Measurements from ENCODE around the gene ZNF316.

ZNF316 gene

DNA sequence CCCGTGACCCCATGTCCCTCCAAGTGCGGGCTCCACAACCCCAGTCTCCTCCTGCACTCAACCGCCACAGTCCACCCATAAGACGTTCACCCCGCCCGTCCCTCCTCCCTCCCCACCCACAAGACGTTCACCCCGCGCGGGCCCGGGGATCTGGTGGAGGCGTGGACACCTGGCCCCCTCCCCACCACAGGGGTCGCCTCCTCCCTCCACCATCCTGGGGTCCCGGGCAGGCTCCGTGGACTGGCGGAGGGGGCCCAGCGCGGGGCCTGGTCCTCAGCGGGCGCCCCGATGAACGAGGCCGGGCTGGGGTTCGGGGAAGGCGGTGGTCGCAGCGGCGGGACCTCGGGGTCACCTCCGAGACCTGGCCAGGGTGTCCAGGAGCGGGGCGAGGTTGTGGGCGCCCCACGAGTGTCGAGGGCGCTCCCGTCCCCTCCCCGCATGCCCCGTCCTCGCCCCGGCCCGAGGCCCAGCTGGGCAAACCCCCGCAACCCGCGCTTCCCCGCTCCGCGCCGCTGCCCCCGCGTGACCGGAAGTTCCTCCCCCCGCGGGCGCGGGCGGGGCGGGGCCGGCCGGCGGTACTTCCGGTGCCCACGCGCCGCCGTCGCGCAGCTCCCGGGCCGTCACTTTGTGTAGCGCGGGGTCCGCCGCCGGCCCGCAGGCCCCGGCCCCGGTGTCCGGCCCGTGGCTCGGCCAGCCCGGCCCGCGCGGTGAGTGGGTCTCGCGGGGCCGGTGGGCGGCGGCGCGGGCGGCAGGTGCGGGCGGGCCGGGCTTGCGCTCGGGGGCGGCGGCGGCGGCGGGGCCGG lies at the start of gene ZNF316:
ZNF316 (plus strand) TSS at position 578 of the 803 bp plus-strand sequence. CDS start 5,092 bp downstream, outside the sequence.
- DNase-seq (ENCODE audit: low read depth) = no peak

DNA sequence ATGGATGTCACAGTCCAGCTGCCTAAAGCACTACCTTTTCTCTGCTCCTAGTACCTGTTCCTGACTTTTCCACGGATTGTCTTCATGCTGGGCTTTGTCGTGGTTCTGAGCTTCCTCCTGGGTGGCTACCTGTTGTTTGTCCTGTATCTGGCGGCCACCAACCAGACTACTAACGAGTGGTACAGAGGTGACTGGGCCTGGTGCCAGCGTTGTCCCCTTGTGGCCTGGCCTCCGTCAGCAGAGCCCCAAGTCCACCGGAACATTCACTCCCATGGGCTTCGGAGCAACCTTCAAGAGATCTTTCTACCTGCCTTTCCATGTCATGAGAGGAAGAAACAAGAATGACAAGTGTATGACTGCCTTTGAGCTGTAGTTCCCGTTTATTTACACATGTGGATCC lies 48.6 kb upstream of the ZNF316 start:
- DNase-seq (ENCODE audit: low read depth) = no peak

DNA sequence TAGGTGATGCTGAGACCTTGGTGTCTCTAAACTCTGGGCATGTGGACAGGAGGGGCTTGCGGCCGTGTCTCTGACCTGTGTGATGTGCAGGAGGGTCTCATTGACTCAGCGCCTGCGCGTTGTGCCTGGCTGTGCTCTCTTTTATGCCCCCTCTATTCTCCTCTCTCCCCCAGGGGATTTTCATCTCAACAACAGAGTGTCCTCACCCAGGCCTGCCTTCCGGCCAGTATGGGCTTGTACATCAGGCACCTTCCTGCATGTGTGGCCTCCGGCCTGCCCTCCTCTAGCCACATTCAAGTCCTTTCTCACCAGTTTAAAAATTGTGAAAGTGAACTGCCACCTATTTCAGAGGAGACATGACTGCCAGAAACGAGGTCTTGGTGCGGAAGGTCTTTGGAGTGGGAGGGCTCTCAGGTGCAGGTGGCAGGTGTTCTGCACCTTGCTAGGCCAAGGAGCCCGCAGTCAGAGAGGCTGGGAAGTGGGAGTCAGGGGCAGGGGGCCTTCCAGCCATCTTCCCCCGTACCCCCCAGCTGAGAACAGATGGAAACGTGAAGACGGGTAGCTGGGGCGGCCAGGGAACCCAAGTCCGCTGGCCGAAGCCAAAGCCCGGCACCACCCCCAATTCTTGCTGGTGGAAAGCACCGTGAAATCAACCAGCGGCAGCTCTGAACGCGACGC lies 47.8 kb upstream of the ZNF316 start:
- DNase-seq (ENCODE audit: low read depth) = no peak

DNA sequence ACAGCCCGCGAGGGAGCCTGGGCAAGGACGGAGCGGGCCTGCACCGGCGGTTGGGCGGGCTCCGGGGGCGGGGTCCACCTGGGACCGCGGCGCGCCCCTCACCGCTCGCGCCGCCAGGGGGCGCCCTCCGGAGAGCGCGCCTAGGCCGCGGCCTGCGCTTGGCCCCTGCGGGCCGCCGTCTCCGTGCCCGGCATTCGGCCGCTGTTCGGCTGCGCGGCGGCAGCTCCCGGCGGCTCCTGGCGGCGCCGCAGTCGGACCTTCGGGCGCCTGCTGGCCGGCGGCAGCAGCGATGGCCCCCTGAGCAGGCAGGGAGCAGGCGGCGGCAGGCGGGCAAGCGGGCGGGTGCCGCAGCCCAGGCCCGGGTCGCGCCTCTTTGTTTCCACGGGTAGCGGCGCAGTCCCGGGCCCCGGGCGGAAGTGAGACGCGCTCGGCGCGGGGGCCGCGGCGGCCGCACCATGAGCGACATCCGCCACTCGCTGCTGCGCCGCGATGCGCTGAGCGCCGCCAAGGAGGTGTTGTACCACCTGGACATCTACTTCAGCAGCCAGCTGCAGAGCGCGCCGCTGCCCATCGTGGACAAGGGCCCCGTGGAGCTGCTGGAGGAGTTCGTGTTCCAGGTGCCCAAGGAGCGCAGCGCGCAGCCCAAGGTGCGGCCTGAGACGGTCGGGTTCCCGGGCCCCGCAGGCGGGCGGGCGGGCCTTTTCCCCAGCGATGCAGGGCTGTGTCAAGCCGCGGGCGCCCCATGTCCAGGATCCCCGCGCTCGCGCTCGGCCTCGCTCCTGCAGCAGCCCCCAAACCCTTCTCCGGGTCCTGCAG lies 47.1 kb upstream of the ZNF316 start, which contains the start of gene INTS15:
INTS15 (plus strand) TSS at position 193 of the 816 bp plus-strand sequence; CDS start at position 456, 263 bp downstream.
- DNase-seq (ENCODE audit: low read depth) = no peak

DNA sequence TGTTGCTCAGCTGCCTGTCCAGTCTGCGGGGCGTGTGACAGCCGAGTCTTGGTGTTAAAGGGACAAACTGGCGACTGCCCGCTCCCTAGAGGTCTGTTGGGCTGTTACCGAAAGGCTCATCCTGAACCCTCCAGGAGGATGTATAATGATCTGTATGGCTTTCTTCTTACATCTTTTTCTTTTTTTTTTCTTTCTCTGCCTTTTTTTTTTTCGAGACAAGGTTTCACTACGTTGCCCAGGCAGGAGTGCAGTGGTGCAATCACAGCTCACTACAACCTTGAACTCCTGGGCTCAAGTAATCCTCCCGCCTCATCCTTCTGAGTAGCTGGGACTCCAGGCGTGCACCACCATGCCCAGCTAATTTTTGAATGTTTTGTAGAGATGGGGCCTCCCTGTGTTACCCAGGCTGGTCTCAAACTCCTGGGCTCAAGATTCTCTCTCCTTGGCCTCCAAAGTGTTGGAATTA lies 46.4 kb upstream of the ZNF316 start:
- no peak for DNase-seq (ENCODE audit: low read depth)

DNA sequence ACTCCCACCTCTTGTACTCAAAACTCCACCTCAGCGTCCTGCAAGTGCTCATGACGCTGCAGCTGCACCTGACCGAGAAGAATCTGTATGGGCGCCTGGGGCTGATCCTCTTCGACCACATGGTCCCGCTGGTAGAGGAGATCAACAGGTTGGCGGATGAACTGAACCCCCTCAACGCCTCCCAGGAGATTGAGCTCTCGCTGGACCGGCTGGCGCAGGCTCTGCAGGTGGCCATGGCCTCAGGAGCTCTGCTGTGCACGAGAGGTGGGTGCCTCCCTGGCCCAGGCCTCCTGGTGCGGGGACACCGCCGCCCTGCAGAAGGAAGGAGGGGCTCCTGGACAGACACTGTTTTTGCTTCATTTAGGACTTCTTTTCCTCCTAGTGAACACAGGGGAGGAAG lies 37.0 kb upstream of the ZNF316 start:
- no peak for DNase-seq (ENCODE audit: low read depth)

DNA sequence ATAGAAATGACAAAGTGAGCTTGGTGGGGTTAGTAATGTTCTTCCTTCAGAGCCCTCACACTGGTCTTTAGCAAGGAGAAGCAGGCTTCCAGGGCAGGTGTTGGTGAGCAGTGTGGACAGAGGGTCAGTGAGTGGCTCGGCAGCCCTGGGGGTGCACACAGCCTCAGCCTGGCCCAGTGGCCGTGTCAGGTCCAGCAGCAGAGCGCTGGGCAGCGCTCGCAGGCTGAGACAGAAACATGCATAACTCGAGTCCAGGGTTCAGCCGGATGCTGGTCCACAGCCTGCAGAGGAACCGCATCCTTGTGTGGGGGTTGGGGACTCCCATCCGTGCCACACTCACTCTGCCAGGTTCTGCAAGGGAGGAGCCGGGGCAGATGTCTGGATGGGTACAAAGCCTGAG lies 32.7 kb upstream of the ZNF316 start:
- DNase-seq (ENCODE audit: low read depth) = no peak

DNA sequence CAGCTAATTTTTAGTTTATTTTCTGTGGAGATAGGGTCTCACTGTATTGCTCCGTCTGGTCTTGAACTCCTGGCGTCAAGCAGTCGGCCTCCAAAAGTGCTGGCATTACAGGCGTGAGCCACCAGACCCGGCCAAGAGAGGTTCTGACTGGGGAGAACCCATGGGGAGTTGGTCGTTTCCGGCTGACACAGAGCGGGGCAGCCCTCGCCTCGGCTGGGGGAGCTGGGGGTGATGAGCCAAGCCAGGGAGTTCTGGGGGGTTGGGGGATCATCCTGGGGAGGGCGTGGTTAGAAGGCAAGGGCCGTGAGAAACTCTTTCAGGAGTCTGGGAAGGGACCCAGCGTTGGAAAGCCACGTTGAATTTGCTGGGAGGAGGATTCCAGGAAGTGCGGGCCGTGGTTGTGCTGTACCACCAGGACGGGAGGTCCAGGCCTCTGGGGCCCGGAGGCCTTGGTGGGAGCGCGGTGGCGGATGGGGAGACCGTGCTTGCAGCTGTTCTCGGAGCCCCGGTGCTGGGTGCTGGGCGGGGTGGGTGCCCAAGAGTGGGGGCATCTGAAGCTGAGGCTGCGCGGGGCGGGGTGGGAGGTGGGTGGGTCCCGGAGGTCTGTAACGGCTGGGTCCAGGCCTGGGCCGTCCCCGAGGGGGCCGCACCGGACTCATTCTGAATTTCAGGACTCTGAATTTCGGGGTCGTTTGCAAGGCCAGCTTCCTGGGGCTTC lies 30.1 kb upstream of the ZNF316 start:
- no peak for DNase-seq (ENCODE audit: low read depth)

DNA sequence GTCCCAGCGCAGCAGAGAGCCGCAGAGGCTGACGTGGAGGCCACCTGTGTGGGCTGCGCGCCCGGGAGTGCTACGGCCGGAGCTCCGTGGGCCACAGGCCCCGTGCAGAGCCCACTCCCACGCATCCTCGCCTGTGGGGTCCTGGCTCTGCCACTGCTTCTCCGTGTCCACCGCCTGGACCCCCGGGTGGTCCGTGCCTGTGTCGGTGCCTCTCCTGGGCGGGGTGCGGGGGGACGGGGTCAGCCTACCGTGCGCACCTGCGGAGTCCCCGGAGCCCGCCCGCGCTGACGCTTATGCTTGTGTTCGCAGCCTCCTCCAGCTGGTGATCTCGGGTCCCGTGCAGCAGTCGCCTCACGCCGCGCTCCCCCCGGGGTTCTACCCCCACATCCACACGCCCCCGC lies 29.5 kb upstream of the ZNF316 start:
- DNase-seq (ENCODE audit: low read depth) = no peak

DNA sequence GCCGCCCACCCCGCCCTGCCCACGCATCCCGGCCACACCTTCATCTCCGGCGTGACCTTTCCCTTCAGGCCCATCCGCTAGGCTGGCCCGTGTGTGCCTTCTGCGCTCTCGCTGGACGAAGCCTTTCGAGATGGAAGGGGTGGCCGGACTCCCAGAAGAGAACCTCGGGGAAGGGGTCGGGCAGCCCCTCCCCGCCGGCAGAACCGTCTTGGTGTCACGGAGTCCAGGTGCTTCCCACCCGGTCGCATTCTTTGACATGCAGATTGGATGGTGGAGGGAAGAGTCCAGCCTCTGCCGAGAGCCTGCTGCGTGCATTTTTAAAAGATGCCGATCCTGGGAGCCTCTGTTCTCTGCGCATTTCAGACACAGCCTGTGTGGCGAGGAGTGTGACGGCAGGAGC lies 29.0 kb upstream of the ZNF316 start:
- no peak for DNase-seq (ENCODE audit: low read depth)

DNA sequence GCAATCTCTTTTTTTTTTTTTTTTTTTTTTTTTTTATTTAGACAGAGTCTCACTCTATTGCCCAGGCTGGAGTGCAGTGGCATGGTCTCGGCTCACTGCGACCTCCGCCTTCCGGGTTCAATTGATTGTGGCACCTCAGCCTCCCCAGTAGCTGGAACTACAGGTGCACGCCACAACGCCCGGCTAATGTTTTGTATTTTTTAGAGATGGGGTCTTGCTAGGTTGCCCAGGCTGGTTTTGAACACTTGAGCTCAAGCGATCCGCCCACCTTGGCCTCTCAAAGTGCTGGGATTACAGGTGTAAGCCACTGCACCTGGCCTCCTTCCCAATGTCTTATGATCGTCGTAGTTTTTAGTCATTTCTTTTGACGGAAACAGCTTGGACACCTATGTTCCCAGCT lies 28.3 kb upstream of the ZNF316 start:
- no peak for DNase-seq (ENCODE audit: low read depth)

DNA sequence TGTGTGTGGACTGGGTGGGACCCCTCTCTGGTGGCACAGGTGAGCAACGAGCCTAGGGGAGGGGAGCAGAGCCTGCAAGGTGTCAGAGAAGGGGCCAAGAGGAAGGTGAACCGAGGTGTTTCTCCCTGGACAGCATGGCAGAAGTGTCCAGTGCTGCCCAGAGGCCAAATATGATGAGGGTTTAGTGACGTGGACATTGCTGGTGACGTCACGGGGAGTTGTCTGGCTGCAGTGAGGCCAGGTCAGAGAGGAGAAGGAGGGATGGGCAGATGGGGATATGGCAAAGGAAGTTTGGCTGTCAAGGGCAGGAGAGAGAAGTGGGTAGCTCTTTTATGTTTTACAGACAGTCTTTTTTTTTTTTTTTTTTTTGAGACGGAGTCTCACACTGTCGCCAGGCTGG lies 24.3 kb upstream of the ZNF316 start:
- no peak for DNase-seq (ENCODE audit: low read depth)

DNA sequence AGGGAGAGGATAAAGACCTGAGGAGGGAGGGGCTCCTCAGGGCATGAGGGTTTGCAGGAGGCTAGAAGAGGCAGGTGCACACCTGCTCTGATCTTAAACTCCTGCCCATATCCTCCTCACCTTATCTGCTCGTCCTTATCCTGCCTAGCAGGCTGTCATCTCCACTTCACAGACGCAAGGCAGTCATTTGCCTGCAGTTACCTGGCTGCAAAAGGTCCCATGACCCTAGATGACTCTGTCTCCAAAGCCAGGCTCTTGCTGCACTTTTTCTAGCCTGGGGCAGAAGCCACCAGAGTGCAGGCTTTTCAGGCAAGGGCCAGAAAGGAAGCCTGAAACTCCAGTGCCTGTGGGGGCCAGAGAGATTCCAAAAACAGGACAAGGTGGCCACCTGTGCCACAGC lies 23.4 kb upstream of the ZNF316 start:
- DNase-seq (ENCODE audit: low read depth) = no peak

DNA sequence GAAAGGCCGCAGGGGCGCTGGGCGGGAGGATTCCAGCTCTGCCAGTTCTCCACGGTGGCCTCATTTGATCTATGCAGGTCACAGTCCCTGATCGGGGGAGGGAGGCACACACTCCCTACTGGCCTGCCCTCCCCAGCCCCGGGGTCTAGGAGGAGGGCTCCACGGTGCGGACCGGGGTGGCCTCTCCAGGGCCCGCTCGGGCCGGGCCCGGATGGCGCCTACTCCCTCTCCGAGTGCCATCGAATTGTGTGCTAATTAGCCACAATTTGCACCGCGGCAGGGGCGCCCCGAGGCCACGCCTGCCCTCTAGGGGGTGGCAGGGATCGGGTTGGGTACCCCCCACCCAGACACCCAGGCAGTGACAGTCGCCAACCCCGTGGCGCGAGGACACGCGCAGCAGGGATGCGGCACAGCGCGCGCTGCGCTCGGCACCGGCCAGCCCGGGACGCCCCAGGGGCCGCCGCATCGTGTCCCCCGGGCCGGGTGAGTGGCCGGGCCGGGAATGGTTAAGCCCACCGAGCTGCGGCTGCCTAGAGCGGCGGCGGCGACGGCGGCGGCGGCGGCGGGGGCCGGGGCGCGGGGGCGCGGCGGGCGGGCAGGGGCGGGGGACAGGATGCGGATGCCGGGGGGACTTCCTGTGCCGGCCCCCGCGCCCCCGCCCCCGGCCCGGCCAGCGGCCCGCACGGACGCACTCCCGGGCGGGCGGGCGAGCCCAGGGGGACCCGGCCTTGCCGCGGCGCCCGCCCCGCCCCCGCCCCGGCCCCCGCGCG lies 22.0 kb upstream of the ZNF316 start, which contains the start of gene ZNF853:
ZNF853 (plus strand) TSS at position 658 of the 770 bp plus-strand sequence. CDS start 565 bp downstream, outside the sequence.
- no peak for DNase-seq (ENCODE audit: low read depth)

DNA sequence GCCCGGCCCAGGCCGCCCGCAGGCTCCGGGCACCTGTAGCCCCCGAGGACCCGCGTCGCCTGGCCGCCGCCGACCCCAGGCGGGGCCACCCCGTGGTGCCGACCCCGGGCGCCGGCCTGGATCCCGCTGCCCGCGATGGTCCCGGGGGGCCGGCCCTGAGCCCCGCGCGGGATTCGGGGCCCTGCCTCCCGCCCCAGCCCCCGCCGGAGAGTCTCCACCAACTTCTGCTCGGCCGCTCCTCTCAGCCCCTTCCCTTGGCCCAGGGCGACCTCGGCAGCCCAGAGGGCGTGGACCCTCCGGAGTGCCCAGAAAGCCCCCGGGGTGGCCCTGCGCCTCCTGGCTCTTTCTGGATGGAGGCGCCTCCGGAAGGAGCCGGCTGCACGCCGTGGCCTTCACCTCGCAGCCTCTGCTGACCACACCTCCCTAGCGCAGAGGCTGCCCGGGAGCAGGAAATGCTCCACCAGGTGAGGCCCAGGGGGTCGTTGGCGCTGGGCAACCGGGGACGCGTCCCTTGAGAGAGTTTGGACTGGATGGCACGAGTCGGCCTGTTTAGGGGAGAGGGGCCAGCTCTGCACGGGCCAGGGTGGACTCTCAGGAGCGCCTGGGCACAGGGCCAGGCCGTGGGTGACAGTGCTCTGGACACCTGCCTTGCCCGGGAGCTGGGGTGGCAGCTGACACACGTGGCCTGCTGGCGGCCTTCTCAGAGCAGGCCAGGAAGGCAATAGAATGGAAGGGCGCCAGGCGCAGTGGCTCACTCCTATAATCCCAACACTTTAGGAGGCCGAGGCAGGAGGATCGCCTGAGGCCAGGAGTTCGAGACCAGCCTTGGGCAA lies 21.2 kb upstream of the ZNF316 start:
- DNase-seq (ENCODE audit: low read depth) = no peak

DNA sequence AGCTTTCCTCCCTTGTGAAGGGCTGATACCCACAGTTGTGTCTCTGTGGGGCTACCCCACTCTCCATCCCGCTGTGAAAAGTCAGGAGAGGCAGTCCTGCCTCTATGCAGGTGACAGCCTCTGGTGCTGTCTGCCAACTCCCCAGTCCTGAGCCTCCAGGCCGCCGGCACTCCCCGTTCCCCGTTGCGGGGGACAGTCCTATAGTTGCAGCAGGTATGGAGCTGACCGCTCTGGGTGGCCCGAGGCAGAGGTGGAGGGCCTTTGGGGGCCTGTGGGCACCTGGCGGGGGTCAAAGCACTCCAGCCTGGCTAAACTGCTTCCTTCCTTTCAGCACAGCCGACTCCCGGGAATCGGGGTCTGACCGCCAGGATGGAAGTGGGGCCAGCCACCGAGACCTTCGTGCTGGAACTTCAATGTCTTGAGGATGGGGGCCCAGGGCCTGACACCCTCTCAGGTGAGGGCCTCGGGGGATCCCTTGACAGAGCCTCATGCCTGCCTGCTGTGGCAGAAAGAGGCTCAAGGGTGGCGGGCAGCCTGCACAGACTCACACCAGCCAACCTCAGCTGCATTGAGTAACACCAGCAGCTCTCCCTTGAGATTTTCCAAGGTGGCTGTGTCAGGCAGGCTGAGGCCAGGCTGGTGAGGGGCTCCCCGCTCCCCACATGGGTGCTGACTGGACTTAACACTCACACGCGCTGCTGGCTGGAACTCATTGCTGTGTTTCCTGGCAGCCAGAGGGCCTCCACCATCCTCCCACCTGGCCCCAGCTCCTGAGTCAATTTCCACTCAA lies 20.1 kb upstream of the ZNF316 start:
- no peak for DNase-seq (ENCODE audit: low read depth)

DNA sequence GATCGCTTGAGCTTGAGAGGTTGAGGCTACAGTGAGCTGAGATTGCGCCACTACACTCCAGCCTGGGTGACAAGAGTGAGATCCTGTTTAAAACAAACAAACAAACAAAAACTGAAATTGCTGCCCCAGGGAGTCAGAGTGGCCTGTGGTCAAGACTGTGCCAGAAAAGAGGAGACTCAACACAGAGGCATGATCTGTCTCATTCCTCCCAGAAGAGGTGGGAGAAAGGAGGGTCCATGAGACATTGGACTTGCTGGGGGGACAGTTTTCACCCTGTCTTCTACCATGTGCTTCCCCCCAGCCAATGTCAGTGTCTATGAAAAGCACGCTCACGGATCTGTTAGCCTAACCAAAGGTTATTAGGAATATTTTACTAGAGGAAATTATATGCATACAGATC lies 18.5 kb upstream of the ZNF316 start:
- peak; percentile 4 for DNase-seq (ENCODE audit: low read depth)

DNA sequence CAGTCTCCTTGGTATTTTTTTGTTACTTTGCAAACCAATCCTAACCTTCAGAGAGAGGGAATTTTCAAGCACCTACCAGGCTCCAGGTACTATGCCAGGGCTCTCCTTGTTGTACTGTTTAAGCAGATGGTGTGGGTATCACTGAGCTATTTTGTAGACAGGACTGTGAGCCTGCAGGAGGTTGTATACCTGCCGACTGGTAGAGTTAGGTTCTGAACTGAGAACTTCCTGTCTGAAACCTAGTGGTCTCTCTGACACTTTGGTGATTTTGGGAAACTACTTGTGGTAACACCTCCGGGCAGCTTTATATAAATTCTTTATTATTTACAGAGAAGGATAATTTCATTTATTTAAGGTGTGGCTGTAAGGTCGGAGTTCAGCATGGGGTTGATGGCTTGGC lies 17.2 kb upstream of the ZNF316 start:
- no peak for DNase-seq (ENCODE audit: low read depth)
